HG03354 (cell line): ENCODE measurements around the gene NEURL1B.

Experiments used
- ATAC-seq: cut with Tn5 transposase; IDR thresholded peaks from one replicate; pipeline ENCODE4 v1.9.1; 2021; ENCODE audit warnings: mild to moderate bottlenecking; ENCODE audit not compliant: unreplicated experiment, poor library complexity, severe bottlenecking

Gene NEURL1B

DNA sequence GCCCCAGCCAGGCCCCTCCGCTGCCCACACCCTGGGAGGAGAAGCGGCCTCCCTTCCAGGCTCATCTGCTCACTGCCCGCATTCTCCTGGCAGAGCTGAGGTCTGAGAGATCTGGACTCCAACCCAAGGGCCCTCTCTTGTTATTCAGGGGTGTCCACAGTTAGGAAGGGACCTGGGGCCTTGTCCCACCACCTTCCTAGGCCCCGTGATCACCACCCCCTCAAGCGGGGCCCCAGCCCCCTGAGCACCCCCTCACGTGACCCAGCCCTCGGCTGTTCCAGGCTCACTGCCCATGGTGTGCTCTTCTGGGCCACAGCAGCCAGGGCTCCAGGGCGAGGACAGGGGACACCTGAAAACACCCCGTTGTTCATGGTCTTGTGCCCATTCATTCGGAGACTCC, 48.7 kb downstream of the NEURL1B start:
- ATAC-seq: no peak

GRCh38 chr5:172690258-172691075, 49.4 kb downstream of the NEURL1B start:
- ATAC-seq: no peak

GRCh38 chr5:172691886-172692285, 50.8 kb downstream of the NEURL1B start:
- ATAC-seq: no peak

DNA sequence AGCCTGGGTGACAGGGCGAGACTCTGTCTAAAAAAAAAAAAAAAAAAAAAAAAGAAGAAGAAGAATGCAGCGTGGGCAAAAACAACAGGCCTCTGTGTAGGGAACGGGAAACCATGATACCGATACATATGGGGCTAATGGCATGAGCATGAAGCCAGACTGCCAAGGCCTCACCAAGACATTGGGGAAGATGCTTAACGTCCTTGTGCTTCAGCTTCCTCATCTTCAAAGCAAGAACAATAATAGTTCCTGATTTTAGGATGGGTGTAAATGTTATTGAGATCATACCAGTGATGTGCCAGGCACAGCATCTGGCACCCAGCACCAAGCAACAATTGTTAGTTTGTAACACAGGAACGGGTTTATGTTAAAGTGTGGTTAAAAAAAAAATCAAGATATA, 51.4 kb downstream of the NEURL1B start:
- no peak for ATAC-seq

DNA sequence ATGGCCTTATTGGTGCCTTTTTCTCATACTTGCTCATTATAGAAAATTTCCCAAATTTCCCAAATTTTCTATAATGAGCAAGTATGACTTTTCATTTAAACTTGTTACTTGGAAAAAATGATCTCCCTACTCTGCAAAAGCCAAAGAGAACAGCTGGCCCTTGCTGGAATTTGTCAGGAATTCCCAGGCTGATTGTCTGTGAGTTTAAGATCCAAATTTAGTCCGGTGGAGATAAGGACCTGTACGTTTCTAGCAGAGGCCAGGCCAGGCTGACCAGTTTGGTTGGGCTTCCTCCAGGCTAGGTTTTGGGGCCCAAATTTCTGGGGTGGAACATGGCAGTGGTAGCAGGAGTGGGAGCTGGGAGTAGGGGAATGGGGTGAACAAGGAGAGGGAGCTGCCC, 51.9 kb downstream of the NEURL1B start:
- no peak for ATAC-seq

DNA sequence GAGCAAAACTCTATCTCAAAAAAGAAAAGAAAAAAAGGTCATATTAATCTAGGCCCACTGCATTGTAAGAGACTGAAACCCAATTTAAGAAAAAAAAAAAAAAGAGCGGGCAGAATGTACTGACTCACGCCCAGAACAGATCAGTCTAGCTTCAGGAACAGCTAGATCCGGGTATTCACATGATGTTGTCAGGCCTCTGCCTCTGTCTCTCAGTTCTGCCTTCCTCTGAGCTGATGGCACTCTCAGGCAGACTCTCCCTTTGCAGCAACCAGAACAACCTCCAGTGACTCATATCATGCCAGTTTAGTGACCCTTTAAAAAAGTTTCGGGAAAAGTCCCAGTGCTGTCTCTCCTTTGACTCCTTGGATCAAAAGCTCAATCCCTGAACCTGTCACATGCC, 53.0 kb downstream of the NEURL1B start:
- ATAC-seq: no peak

GRCh38 chr5:172694541-172694940, 53.5 kb downstream of the NEURL1B start:
- no peak for ATAC-seq

DNA sequence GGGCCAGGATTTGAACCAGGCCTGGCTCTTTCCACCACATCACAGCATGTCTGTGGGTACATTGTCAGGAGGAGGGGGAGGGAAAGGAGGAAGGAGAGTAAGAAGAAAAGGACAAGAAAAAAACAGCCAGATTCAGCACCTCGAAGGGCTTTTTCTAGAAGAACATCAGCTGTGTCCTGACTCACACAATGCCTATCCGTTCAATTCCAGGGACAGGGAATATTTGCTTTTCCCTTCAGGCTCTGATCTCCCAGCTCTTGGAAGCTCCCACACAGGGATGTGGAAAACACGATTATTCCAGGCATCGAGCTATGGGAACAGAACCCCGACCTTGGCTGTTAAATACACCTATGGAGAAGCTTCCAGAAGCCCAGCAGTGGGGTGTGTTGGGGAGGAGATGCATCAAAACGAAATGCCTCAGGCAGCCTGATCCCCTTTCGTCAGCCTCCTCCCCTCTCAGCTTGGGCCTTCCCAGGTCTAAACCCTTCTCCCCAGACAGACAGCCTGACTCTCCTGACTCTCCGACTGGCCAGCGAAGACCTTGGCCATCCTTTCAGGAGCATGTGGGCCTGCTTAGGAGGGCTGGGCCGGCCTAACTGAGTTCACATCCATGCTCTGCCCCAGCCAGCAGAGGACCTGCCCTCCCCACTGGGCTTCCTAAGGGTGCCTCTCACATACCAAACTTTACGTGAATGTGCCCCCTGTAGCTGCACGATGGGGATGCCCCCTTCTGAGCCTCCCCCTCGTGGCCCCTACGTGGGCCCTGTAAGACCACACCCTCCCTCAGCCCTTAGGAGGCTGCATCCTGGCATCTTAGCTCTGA, 54.4 kb downstream of the NEURL1B start:
- no peak for ATAC-seq

DNA sequence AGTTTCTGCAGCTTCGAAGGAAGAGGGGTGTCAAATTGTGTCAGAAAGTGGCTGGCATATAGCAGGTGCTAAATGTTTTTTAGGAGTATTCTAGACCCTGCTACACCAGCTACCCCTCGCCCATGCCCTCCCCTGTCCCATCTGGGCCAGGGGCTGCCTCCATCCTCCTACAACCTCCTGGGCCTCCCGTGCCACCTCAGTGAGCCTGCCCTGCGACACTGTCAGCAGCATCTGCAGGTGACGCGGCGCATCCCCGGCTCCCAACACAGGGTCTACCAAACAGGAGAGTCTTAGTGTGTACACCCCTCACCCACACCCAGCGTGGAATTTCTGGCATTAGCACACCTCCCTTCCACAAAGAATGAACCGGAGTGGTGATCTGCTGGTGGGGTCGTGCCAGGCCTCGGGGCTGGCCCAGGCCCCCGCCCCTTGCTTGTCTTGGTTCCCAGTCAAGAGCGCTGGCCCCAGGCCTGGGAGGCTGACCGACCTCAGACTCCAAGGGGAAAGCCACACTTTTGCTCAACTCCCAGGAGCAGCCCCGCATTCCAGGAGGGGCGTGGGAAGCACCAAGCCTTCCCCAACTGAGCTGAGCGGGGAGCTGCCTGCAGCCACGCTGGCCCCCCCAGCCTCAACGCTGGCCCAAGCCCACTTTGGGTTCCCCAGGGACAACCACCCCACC, 55.2 kb downstream of the NEURL1B start:
- no peak for ATAC-seq

DNA sequence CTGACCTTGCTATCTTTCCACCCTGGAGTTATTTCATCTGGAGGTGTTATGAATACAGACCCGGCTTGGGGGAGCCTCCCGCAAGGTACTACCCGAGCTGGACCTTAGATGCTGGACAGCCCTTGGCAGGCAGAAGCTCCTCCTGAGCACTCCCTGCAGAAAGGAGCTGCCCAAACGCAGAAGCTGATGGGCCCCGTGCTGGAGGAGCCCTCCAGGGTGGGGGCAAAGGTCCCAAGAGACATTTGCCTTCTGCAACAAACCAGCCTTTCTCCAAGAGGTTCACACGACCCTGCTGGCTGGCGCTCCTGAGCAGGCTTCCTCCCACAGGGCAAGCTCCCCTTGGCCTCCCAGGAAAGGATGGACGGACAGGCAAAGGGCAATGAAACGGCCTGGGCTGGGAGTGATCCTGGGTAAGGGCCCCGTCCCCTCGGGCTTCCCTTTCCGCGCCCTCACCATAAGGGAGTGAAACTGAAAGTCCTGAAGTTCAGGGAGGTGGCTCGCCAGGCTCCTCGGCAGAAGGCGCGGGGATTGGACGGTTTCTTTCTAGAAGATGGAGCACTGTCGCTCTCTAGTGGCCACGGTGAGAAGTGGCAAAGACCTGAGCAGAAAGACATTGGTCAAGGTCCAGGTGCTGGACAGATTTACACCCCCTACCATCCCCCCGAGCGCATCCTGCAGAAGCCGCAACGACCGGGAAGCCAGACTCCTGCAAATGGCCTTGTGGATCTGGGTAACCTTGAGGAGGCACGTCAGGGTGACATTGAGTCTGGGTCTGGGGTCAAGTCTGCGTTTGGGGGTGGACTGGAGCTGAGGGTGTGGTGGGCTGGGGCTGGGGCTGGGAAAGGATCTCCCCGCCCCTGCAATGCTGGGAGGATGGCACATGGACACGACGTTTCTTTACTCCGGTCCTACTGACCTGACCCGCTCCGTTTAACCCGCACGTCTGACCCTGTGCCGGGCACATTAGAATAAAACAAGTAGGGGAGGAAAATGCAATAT, 56.4 kb downstream of the NEURL1B start:
- ATAC-seq: peak; percentile 91

- ATAC-seq: no peak
Observed at GRCh38 chr5:172699423-172699822, 58.4 kb downstream of the NEURL1B start.

DNA sequence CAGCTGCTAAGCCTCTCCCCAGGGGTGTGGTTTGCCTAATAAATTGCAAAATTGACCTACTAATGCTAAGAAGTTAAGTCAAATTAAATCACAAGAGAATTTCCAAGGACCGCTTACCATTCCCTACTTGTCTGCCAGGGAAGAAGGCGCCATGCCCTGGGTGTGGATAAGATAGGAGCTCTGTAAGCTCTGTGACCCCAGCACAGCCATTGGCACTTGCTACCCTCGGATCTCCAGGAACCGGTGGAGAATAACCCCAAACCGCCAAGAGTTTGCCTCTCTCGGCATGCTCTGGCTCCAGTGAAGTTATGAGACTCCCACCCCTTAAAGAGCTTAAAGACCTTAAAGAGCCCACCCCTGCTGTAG, 58.9 kb downstream of the NEURL1B start:
- ATAC-seq: no peak

DNA sequence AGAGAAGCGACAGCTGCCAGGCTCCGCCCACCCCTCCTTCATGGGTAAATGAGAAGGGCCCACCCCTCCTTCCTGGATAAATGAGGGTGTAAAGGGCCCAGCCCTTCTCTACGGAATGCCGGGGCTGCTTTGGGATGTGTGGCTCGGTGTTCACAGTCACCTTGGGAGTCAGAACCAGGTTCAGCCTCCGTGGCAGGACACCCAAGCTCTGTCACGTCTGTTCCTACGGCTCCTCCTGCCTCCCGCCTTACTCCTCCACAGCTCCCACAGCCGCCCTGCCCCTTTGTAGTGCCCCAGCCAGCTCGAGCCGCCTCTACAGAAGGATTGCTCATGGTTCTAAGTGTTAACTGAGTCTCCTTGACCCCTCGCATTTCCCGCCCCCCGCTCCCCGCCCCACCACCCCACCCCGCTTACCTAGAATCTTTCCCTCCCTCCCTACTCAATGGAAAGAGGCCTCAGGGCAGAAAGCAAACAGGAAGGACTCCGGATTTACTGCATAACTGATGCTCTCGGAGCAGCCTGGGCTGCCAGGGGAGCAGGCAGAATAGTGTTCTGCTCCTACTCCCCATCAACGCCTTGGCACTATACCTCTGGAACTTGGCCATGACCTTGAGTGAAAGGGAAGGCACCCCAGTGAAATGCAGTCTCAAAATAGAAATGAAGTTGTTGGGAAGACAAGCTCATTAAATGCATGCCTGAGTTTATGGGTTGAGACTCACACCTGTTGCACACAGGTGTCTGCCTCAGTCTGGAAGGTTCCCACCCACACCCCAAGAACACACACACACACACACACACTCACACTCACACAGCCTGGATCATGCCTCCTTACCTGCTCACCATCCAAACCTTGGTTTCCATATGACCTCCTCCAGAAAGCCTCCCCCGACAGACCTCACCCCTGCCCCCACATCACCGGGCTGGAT, 59.6 kb downstream of the NEURL1B start:
- no peak for ATAC-seq

DNA sequence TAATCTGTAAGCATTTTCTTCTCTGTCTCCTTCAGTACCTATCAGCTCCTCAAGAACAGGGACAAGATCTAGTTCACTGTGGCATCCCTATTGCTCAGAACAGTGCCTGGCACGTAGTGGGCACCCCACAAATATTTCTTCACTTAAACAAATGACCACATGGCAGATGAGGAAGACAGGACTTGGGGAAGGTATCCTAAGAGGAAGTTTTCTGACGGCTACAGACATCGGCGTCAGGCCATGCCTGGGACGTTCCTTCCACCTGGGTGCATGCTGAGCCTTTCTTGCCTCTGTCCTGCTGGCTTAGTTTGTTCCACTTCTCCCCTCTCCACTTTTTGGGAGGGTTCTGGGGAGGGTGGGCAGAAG, 60.2 kb downstream of the NEURL1B start:
- no peak for ATAC-seq

- no peak for ATAC-seq
Observed at GRCh38 chr5:172703952-172704351, 62.9 kb downstream of the NEURL1B start.

DNA sequence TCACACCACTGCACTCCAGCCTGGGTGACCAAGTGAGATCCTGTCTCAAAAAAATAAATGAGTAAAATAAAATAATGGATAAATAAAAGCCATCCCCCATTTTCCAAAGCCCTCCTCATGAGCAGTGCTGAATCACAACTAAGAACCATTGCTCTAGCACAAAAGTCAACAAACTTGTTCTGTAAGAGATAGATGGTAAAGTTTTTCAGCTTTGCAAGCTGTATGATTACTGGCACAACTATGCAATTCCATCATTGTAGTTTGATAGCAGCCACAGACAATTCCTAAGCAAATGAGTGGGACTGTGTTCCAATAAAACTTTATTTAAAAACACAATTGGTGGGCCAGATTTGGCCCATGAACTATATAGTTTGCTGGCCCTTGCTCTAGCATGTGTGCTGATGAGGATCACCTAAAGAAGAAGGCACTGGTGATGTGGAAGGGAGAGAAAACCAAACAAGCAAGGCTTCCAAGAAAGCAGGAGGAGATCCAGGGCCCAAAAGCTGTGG, 64.6 kb downstream of the NEURL1B start:
- no peak for ATAC-seq

DNA sequence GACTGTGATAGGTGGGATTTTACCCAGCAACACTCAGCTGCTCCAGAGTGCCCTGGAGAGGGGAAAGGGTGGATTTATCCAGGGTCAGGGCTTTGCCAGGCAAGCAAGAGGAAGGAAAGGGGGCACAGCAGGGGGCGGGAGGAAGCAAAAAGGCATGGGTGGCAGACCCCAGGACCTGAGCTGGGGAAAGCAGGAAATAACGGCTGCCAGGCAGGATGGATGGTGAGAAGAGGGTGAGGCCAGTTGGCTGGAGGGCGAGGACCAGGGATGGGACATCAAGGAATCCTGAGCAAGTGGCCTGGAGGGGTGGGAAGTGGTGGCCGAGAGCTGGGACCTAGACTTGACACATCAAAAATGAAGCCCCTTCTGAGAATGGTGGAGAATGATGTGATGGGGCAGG, 65.7 kb downstream of the NEURL1B start:
- ATAC-seq: no peak
